Body of pancreas (tissue), 4 donors: Measurements from ENCODE around the gene IL7R. TPM values are rescaled to one million over a fixed set of nuclear protein-coding genes. Genes with fewer than 3 reads are reported as not detected.

Experiments
- ATAC-seq: fragments of 150-250 bp; one replicate; pipeline ENCODE4 v1.9.1; 2016
- DNase-seq, 4 donors: peaks; one replicate each; pipeline ENCODE4 v3.0.0-alpha.2; 2019
- H3K27ac ChIP-seq, 4 donors: fragments of 200-600 bp; sonication (generic); 1 replicate in 3 of 4; 2 replicates in 1 of 4; pipeline versions ENCODE4 v1.5.1 to v1.6.1; 2016 to 2019; ENCODE audit warnings: mild to moderate bottlenecking in 1 of 4, mixed read lengths in 1 of 4, moderate library complexity in 1 of 4
- H3K27me3 ChIP-seq, 2 donors: fragments of 200-600 bp; sonication (generic); one replicate each; pipeline ENCODE4 v1.6.0; 2016; ENCODE audit warnings: mild to moderate bottlenecking in 1 of 2
- H3K36me3 ChIP-seq, 2 donors: fragments of 200-600 bp; sonication (generic); replicated peaks in 1 of 2; 2 replicates each; pipeline ENCODE4 v1.5.1; 2016; ENCODE audit warnings: low read depth in 2 of 2; ENCODE audit not compliant: insufficient read depth in 1 of 2
- H3K4me1 ChIP-seq: fragments of 200-600 bp; sonication (generic); one replicate; pipeline ENCODE4 v1.6.0; 2016
- H3K4me3 ChIP-seq, 2 donors: fragments of 200-600 bp; sonication (generic); 1 replicate in 1 of 2; 2 replicates in 1 of 2; pipeline ENCODE4 v1.5.1; 2016 to 2019
- H3K9me3 ChIP-seq, 3 donors: fragments of 200-600 bp; sonication (generic); 1 replicate in 2 of 3; 2 replicates in 1 of 3; pipeline ENCODE4 v1.5.1; 2016
- CTCF ChIP-seq, 7 experiments: fragments of 450-650 bp in 4 of 7; fragments of 200-600 bp in 3 of 7; sonication (generic) in 3 of 7; IDR thresholded peaks; one replicate each; pipeline ENCODE4 v1.5.1; 2016 to 2019; ENCODE audit warnings: antibody characterized with exemption in 7 of 7
- POLR2A ChIP-seq, 3 donors: fragments of 450-650 bp; IDR thresholded peaks; one replicate each; pipeline ENCODE4 v1.6.1; 2016; ENCODE audit warnings: antibody characterized with exemption in 3 of 3, mild to moderate bottlenecking in 2 of 3
- WGBS, 2 donors: methylation state at CpG; one replicate each; pipeline ENCODE4 v1.1.5; 2017; 5-methylcytosine and 5-hydroxymethylcytosine counted together
- intact Hi-C: fragments of 100-400 bp; cut with DNase I; formaldehyde crosslinking; loops from one replicate; pipeline ENCODE4 v1.15.1; 2023
- total RNA-seq, 2 donors: library from RNA; depleted of rRNA; stranded (reverse); fragments of >200 nt; gene quantifications; one replicate each; pipeline ENCODE4 v1.1.0, GENCODE V29; 2016

Gene IL7R
- total RNA-seq, 2 donors from 2014 or later: 13.5 to 27.0 TPM

GRCh38 chr5:35820735-35821134 lies 36.0 kb upstream of the IL7R start:
- no peaks in the 10 kb centered on the region for H3K36me3 ChIP-seq
- intact Hi-C loops: no loop called here
- TF ChIP-seq POLR2A (IDR thresholded peaks at IDR 0.05) (no peak), CTCF (IDR thresholded peaks at IDR 0.05) (no peak)
- H3K9me3 ChIP-seq: no peaks in the 10 kb centered on the region
- H3K4me3 ChIP-seq: no peak overlapping the region
- DNase-seq (no peak), ATAC-seq (no peak)
- no peaks in the 10 kb centered on the region for H3K27me3 ChIP-seq
- 48 to 62% methylated on average over 4 of the region's 4 CpGs for WGBS, 2 donors
- H3K4me1 ChIP-seq: no peaks in the 10 kb centered on the region
- no peak overlapping the region for H3K27ac ChIP-seq

GRCh38 chr5:35821513-35821912 lies 35.2 kb upstream of the IL7R start:
- intact Hi-C loops: no loop called here
- WGBS, 2 donors: 60% methylated on average over 2 of the region's 2 CpGs

GRCh38 chr5:35822511-35822910 lies 34.2 kb upstream of the IL7R start:
- H3K27ac ChIP-seq: no peak overlapping the region
- no peak for ATAC-seq
- H3K27me3 ChIP-seq: no peaks in the 10 kb centered on the region
- 80 to 81% methylated on average over 8 of the region's 8 CpGs for WGBS, 2 donors
- no peak overlapping the region for H3K4me3 ChIP-seq
- H3K36me3 ChIP-seq: no peaks in the 10 kb centered on the region
- DNase-seq: no peak
- intact Hi-C loops: no loop called here
- H3K9me3 ChIP-seq: no peaks in the 10 kb centered on the region
- H3K4me1 ChIP-seq: no peaks in the 10 kb centered on the region
- TF ChIP-seq CTCF (IDR thresholded peaks at IDR 0.05) (no peak), POLR2A (IDR thresholded peaks at IDR 0.05) (no peak)

More at GRCh38 chr5:35821513-35821912, 35.2 kb upstream of the IL7R start:
- TF ChIP-seq POLR2A (IDR thresholded peaks at IDR 0.05) (no peak), CTCF (IDR thresholded peaks at IDR 0.05) (no peak)
- Histone ChIP-seq H3K4me3 (no peak overlapping the region), H3K27me3 (no peaks in the 10 kb centered on the region), H3K4me1 (no peaks in the 10 kb centered on the region), H3K36me3 (no peaks in the 10 kb centered on the region), H3K27ac (no peak overlapping the region), H3K9me3 (no peaks in the 10 kb centered on the region)
- ATAC-seq (no peak), DNase-seq (no peak)

GRCh38 chr5:35823347-35824098 lies 33.2 kb upstream of the IL7R start:
- Histone ChIP-seq H3K9me3 (no peaks in the 10 kb centered on the region), H3K27me3 (no peaks in the 10 kb centered on the region), H3K36me3 (no peaks in the 10 kb centered on the region), H3K4me1 (no peaks in the 10 kb centered on the region), H3K4me3 (no peak overlapping the region), H3K27ac (no peak overlapping the region)
- ATAC-seq (no peak), DNase-seq (no peak)
- 64 to 68% methylated on average over 7 of the region's 7 CpGs for WGBS, 2 donors
- no peak for TF ChIP-seq CTCF (IDR thresholded peaks at IDR 0.05)
- TF ChIP-seq POLR2A (IDR thresholded peaks at IDR 0.05): no peak
- intact Hi-C loops: no loop called here

GRCh38 chr5:35826056-35826455 lies 30.6 kb upstream of the IL7R start:
- no peaks in the 10 kb centered on the region for H3K36me3 ChIP-seq
- no peaks in the 10 kb centered on the region for H3K4me1 ChIP-seq
- ATAC-seq: no peak
- WGBS, 2 donors: 75 to 76% methylated on average over 3 of the region's 3 CpGs
- intact Hi-C loops: no loop called here
- H3K9me3 ChIP-seq: no peaks in the 10 kb centered on the region
- no peaks in the 10 kb centered on the region for H3K27me3 ChIP-seq
- DNase-seq: no peak
- no peak overlapping the region for H3K27ac ChIP-seq
- no peak overlapping the region for H3K4me3 ChIP-seq
- TF ChIP-seq CTCF (IDR thresholded peaks at IDR 0.05) (no peak), POLR2A (IDR thresholded peaks at IDR 0.05) (no peak)
